Activated naive CD8-positive, alpha-beta T cell treated with anti-CD3 and anti-CD28 coated beads, Interleukin-2, amount 10 ng/mL, durations not matched to agents 7 days and 5 days (primary cell): Measurements from ENCODE around the gene FGF7. TPM values are rescaled to one million over a fixed set of nuclear protein-coding genes. Genes with fewer than 3 reads are reported as not detected.
"Not testable (repeated sequence)": the region's sequence is repeated elsewhere in the genome, so short reads cannot be mapped to it uniquely, and the experiment has no call there.

Source experiments
- ATAC-seq: fragments of 150-1000 bp; cut with Tn5 transposase; one replicate; pipeline ENCODE4 v1.10.0; 2021; ENCODE audit warnings: low read depth, moderate library complexity
- POLR2A ChIA-PET: fragments of 350-600 bp; sonication (Branson Sonifier 250); formaldehyde crosslinking; loops from one replicate; lab custom pipeline; 2021; ENCODE audit warnings: antibody characterized with exemption; lab: Charles Lee
- DNase-seq: peaks from one replicate; pipeline ENCODE4 v3.0.0; 2021
- H3K27ac Mint-ChIP-seq: one replicate; pipeline ENCODE4 v1.8.0; 2022; ENCODE audit warnings: mild to moderate bottlenecking, mixed read lengths
- H3K27me3 Mint-ChIP-seq: one replicate; pipeline ENCODE4 v1.8.0; 2022; ENCODE audit warnings: mild to moderate bottlenecking, moderate library complexity, mixed read lengths
- H3K36me3 Mint-ChIP-seq: one replicate; pipeline ENCODE4 v1.8.0; 2021; ENCODE audit warnings: mild to moderate bottlenecking, mixed read lengths
- H3K4me1 Mint-ChIP-seq: one replicate; pipeline ENCODE4 v1.8.0; 2021; ENCODE audit warnings: mixed read lengths
- H3K4me3 Mint-ChIP-seq: one replicate; pipeline ENCODE4 v1.8.0; 2022; ENCODE audit warnings: mild to moderate bottlenecking, moderate library complexity, mixed read lengths
- H3K9me3 Mint-ChIP-seq: one replicate; pipeline ENCODE4 v1.8.0; 2021; ENCODE audit warnings: mixed read lengths
- total RNA-seq, 2 experiments: library from RNA; stranded (reverse); gene quantifications; one replicate each; pipeline ENCODE4 v1.2.3, GENCODE V29; 2021

The FGF7 gene
- total RNA-seq, 2 experiments from 2014 or later: not detected

GRCh38 chr15:49456166-49456565, 33.1 kb downstream of the FGF7 start:
- no peak overlapping the region for H3K4me3 Mint-ChIP-seq
- no peak for ATAC-seq
- no peak overlapping the region for H3K27ac Mint-ChIP-seq
- no peaks in the 10 kb centered on the region for H3K36me3 Mint-ChIP-seq
- POLR2A ChIA-PET: no interaction called here
- no peaks in the 10 kb centered on the region for H3K4me1 Mint-ChIP-seq
- peaks cover 21% of the 10 kb centered on the region for H3K27me3 Mint-ChIP-seq
- H3K9me3 Mint-ChIP-seq: no peaks in the 10 kb centered on the region
- DNase-seq: no peak

GRCh38 chr15:49458145-49458544, 35.1 kb downstream of the FGF7 start:
- ATAC-seq (no peak), DNase-seq (no peak)
- Mint-ChIP-seq H3K36me3 (no peaks in the 10 kb centered on the region), H3K4me3 (no peak overlapping the region), H3K27me3 (peaks cover 25% of the 10 kb centered on the region), H3K9me3 (no peaks in the 10 kb centered on the region), H3K27ac (no peak overlapping the region), H3K4me1 (no peaks in the 10 kb centered on the region)
- POLR2A ChIA-PET: no interaction called here

GRCh38 chr15:49460411-49460941, 37.4 kb downstream of the FGF7 start:
- DNase-seq (no peak), ATAC-seq (no peak)
- no peak overlapping the region for H3K27ac Mint-ChIP-seq
- H3K27me3 Mint-ChIP-seq: peaks cover 27% of the 10 kb centered on the region
- no peak overlapping the region for H3K4me3 Mint-ChIP-seq
- H3K36me3 Mint-ChIP-seq: no peaks in the 10 kb centered on the region
- POLR2A ChIA-PET: no interaction called here
- no peaks in the 10 kb centered on the region for H3K9me3 Mint-ChIP-seq
- no peaks in the 10 kb centered on the region for H3K4me1 Mint-ChIP-seq

- POLR2A ChIA-PET: no interaction called here
- no peak for ATAC-seq
- DNase-seq: no peak
- no peaks in the 10 kb centered on the region for H3K36me3 Mint-ChIP-seq
- H3K4me3 Mint-ChIP-seq: no peak overlapping the region
- peaks cover 17% of the 10 kb centered on the region for H3K27me3 Mint-ChIP-seq
- H3K27ac Mint-ChIP-seq: no peak overlapping the region
- no peaks in the 10 kb centered on the region for H3K9me3 Mint-ChIP-seq
- H3K4me1 Mint-ChIP-seq: peaks cover 8% of the 10 kb centered on the region
Measured at GRCh38 chr15:49462232-49462844, 39.3 kb downstream of the FGF7 start.

- H3K27ac Mint-ChIP-seq: no peak overlapping the region
- H3K27me3 Mint-ChIP-seq: peaks cover 12% of the 10 kb centered on the region
- H3K36me3 Mint-ChIP-seq: no peaks in the 10 kb centered on the region
- H3K9me3 Mint-ChIP-seq: no peaks in the 10 kb centered on the region
- DNase-seq (no peak), ATAC-seq (no peak)
- peaks cover 8% of the 10 kb centered on the region for H3K4me1 Mint-ChIP-seq
- H3K4me3 Mint-ChIP-seq: no peak overlapping the region
- POLR2A ChIA-PET: no interaction called here
Measured at GRCh38 chr15:49464522-49464921, 41.5 kb downstream of the FGF7 start.

- Mint-ChIP-seq H3K27ac (no peak overlapping the region), H3K4me1 (peaks cover 8% of the 10 kb centered on the region), H3K9me3 (no peaks in the 10 kb centered on the region), H3K4me3 (no peak overlapping the region), H3K36me3 (no peaks in the 10 kb centered on the region), H3K27me3 (peaks cover 8% of the 10 kb centered on the region)
- POLR2A ChIA-PET: no interaction called here
- ATAC-seq (no peak), DNase-seq (no peak)
Measured at GRCh38 chr15:49466119-49466518, 43.1 kb downstream of the FGF7 start.

GRCh38 chr15:49467746-49468480, 44.9 kb downstream of the FGF7 start:
- DNase-seq (no peak), ATAC-seq (no peak)
- POLR2A ChIA-PET: no interaction called here
- Mint-ChIP-seq H3K27me3 (peaks cover 13% of the 10 kb centered on the region), H3K4me1 (peaks cover 8% of the 10 kb centered on the region), H3K27ac (no peak overlapping the region), H3K9me3 (no peaks in the 10 kb centered on the region), H3K36me3 (no peaks in the 10 kb centered on the region), H3K4me3 (no peak overlapping the region)

- DNase-seq: no peak
- ATAC-seq: no peak
- peaks cover 8% of the 10 kb centered on the region for H3K4me1 Mint-ChIP-seq
- POLR2A ChIA-PET: no interaction called here
- H3K27ac Mint-ChIP-seq: no peak overlapping the region
- no peaks in the 10 kb centered on the region for H3K36me3 Mint-ChIP-seq
- peaks cover 9% of the 10 kb centered on the region for H3K27me3 Mint-ChIP-seq
- H3K4me3 Mint-ChIP-seq: no peak overlapping the region
- no peaks in the 10 kb centered on the region for H3K9me3 Mint-ChIP-seq
Measured at GRCh38 chr15:49468481-49468839, 45.4 kb downstream of the FGF7 start.

- DNase-seq: peak; percentile 36
- peaks cover 17% of the 10 kb centered on the region for H3K27me3 Mint-ChIP-seq
- POLR2A ChIA-PET, H3K36me3 Mint-ChIP-seq, H3K27ac Mint-ChIP-seq, H3K4me1 Mint-ChIP-seq, H3K9me3 Mint-ChIP-seq, H3K4me3 Mint-ChIP-seq, ATAC-seq: not testable (repeated sequence)
Measured at GRCh38 chr15:49471248-49471647, 48.2 kb downstream of the FGF7 start.

- Mint-ChIP-seq H3K4me3 (no peak overlapping the region), H3K27me3 (peaks cover 17% of the 10 kb centered on the region), H3K4me1 (peaks cover 5% of the 10 kb centered on the region), H3K36me3 (no peaks in the 10 kb centered on the region), H3K9me3 (no peaks in the 10 kb centered on the region), H3K27ac (no peak overlapping the region)
- DNase-seq (no peak), ATAC-seq (no peak)
- POLR2A ChIA-PET: no interaction called here
Measured at GRCh38 chr15:49471733-49472132, 48.7 kb downstream of the FGF7 start.

GRCh38 chr15:49472338-49472737, 49.3 kb downstream of the FGF7 start:
- H3K27me3 Mint-ChIP-seq: peaks cover 17% of the 10 kb centered on the region
- DNase-seq (no peak), ATAC-seq (no peak)
- H3K4me1 Mint-ChIP-seq: peaks cover under 1% of the 10 kb centered on the region
- H3K36me3 Mint-ChIP-seq: no peaks in the 10 kb centered on the region
- H3K27ac Mint-ChIP-seq: no peak overlapping the region
- no peaks in the 10 kb centered on the region for H3K9me3 Mint-ChIP-seq
- POLR2A ChIA-PET: no interaction called here
- no peak overlapping the region for H3K4me3 Mint-ChIP-seq

GRCh38 chr15:49473031-49473430, 50.0 kb downstream of the FGF7 start:
- ATAC-seq (no peak), DNase-seq (no peak)
- H3K4me3 Mint-ChIP-seq: no peak overlapping the region
- no peaks in the 10 kb centered on the region for H3K36me3 Mint-ChIP-seq
- H3K4me1 Mint-ChIP-seq: no peaks in the 10 kb centered on the region
- H3K27me3 Mint-ChIP-seq: peaks cover 17% of the 10 kb centered on the region
- no peaks in the 10 kb centered on the region for H3K9me3 Mint-ChIP-seq
- H3K27ac Mint-ChIP-seq: no peak overlapping the region
- POLR2A ChIA-PET: no interaction called here

GRCh38 chr15:49478021-49478420, 55.0 kb downstream of the FGF7 start:
- not testable (repeated sequence) for H3K36me3 Mint-ChIP-seq

GRCh38 chr15:49478982-49479381, 55.9 kb downstream of the FGF7 start:
- H3K4me3 Mint-ChIP-seq, H3K9me3 Mint-ChIP-seq, POLR2A ChIA-PET, H3K27me3 Mint-ChIP-seq, H3K27ac Mint-ChIP-seq, H3K4me1 Mint-ChIP-seq, ATAC-seq, H3K36me3 Mint-ChIP-seq, DNase-seq: not testable (repeated sequence)

More at GRCh38 chr15:49478021-49478420, 55.0 kb downstream of the FGF7 start:
- DNase-seq, H3K27me3 Mint-ChIP-seq, H3K27ac Mint-ChIP-seq, ATAC-seq, POLR2A ChIA-PET, H3K9me3 Mint-ChIP-seq, H3K4me3 Mint-ChIP-seq, H3K4me1 Mint-ChIP-seq: not testable (repeated sequence)
